22Rv1 (cell line): ENCODE data around the gene PITPNM1.

ENCODE experiments used
- CTCF ChIP-seq: fragments of 450-650 bp; IDR thresholded peaks from 2 replicates; pipeline ENCODE4 v1.5.1; 2017; ENCODE audit warnings: mild to moderate bottlenecking
- ZFX ChIP-seq: fragments of 450-650 bp; IDR thresholded peaks from 2 replicates; pipeline ENCODE4 v1.6.1; 2017; ENCODE audit warnings: antibody characterized with exemption, borderline replicate concordance

- no peak for TF ChIP-seq CTCF
- no peak for TF ChIP-seq ZFX
Measured at GRCh38 chr11:67495234-67496005, 9.7 kb downstream of the PITPNM1 start.
